SK-MEL-5 (cell line): ENCODE results near the gene PLA2G2A. TPM values are rescaled to one million over a fixed set of nuclear protein-coding genes. Genes with fewer than 3 reads are reported as not detected.
"Not testable (repeated sequence)": the region's sequence is repeated elsewhere in the genome, so short reads cannot be mapped to it uniquely, and the experiment has no call there.

ENCODE experiments used
- DNase-seq: peaks from one replicate; pipeline ENCODE4 v3.0.0-alpha.2; 2016; ENCODE audit warnings: low read depth, low spot score
- in situ Hi-C: cut with HindIII; loops from 2 replicates; pipeline ENCODE4 v1.10.0; 2016; ENCODE audit warnings: low sequenced_read_pairs, high pct_unique_total_duplicates, low pct_unique_long_range_greater_than_20kb
- total RNA-seq: library from RNA; depleted of rRNA; stranded (reverse); fragments of >200 nt; shearing (Covaris generic); gene quantifications from 2 replicates; pipeline ENCODE4 v1.2.3, GENCODE V29; 2014; rRNA removed

PLA2G2A gene
- total RNA-seq, 1 experiment from 2014 or later: not detected

DNA sequence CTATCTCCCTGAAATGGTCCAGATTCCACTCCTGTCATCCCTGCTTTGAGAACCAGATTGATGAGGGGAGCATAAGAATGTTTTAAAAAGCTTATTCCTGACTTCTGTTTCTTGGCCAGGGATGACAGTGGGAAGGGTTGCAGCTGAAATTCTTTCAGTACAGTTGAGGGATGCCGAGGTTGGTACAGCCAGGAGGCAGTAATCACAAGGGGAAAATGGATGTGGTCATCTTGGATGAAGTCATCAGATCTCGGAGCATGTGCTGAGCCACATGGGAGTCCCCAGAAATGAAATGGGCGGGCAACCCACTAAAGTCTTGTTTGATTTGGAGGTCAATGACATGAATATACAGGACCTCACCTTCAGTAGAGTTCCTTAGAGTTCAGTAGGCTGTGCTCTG is 37.3 kb downstream of the PLA2G2A start:
- in situ Hi-C loops: no loop called here
- no peak for DNase-seq

DNA sequence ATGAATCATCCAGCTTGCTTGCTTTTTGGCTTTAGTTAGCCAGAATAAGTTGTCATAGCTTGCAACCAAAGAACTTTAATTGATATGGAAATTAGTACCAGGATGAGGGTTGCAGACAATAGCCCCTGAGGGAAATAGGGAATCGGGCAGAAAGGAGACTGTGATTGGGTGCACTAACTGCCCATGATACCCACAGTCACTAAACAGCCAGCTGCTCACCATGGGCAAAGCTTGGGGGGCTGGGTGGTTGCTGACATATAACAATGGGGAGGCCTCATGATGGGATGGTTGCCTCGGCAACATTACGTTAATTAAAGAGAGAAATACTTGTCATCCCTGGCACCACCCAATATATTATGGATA is 38.2 kb downstream of the PLA2G2A start:
- DNase-seq: no peak
- in situ Hi-C loops: no loop called here

DNA sequence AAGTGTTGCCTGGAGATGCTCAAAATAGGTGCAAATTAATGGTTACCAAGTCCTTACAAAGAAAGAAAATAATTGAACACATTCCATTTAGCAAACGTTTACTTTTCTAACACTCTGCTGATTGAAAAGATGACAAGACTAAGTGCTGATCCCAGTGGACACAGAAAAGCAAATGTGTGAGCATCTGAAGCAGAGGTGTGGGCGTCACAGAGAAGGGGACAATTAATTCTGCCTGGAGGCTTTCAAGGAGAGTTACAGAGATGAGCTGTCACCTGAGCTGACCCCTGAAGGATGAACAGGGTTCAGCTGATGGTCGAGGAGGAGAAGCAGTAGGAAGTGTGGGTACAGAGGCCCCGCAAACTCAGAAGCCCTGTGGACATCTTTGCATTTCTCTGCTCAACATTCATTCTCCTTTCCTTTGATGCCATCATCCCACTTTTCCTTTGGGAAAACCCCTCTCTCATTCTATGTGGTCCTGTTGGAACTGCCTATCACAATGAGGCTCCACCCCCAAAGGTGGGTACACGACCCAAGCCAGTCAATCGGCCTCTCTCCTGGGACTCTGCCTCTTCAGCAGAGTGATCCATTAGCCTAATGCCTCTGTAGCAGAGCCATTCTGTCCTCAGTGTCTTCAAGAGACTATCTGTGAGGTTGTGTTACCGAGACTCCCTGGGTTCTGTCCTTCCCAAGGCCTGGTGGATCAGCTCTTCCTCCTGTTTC is 38.8 kb downstream of the PLA2G2A start:
- DNase-seq: no peak
- in situ Hi-C loops: no loop called here

DNA sequence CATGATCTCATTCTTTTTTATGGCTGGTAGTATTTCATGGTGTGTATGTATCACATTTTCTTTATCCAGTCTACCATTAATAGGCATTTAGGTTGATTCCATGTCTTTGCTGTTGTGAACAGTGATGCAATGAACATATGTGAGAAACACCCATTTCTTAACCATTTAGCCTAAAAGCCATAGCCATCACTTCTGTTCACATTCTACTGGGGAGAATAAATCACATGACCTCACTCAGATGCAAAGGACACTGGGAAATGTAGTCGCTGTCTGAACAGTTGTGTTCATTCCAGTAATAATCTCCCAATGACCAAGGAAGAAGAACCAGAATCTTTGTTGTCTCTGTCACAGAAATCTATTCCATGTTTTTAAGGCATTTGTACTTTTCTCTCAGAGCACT is 40.9 kb downstream of the PLA2G2A start:
- in situ Hi-C loops: no loop called here
- DNase-seq: peak; percentile 17

DNA sequence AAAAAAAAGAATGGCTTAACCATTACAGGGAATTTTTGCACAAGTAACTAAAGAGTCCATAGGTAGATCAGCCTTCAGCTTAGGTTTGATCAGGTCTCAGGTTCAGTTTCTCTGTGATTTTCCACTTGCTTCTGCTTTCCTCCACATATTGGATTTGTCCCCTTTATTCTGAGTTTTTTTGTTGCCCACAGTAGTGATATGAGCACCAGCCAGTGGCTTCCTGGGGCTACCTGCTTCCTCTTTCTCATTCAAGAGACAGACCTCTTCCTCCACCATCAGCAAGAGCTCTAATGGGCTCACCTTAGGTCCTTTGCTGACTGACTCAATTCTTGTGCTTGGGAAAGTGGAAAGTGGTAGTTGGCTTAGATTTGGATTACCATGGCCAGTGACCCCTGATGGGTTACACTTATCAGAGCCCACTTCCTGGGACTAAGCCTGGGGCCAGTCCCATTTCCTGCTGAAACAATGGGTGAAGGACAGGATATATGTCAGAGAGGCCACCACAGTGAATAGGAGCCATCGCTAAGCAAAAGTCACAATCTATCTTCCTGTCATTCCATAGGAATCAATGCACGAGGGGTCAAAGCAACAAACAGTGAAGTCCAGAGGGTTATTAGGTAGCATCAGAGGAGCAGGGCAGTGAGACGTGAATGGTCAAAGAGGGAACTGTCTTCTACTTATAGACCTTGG is 43.2 kb downstream of the PLA2G2A start:
- no peak for DNase-seq

DNA sequence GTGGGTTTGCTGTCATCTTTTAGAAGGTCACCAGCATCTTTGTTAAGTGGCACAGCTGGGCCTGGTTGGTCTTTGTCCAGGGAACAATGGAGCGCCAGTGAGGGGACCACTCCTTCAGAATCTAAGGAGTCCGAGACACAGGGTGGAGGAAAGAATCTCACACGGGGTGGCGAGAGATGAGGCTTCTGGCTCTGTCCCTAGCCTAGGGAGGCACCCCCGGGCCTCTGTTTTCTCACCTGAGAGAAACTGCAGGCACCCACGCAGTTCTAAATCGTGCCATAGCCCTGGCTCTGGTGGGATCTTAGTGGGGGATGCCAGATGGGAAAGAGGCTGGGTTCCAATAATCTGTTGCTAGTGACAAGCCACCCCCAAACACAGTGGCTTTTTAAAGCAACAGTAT is 45.1 kb downstream of the PLA2G2A start:
- in situ Hi-C loops: no loop called here
- no peak for DNase-seq

More for the DNA sequence above, 43.2 kb downstream of the PLA2G2A start:
- in situ Hi-C loops: no loop called here

DNA sequence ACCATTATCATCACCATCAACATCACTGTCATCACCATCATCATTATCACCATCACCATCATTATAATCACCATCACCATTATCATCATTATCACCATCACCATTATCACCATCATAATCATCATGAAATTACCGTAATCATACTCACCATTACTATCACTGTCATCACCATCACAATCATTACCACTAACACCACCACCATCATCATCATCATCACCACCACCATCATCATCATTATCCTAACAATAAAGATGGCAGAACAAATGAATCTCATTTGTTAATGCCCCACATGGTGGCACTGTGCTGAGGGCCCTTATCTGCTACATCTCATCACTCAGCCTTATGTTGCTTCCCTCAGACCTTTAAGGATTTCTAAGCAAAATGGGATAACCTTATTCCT is 46.6 kb downstream of the PLA2G2A start:
- in situ Hi-C loops: no loop called here
- no peak for DNase-seq

DNA sequence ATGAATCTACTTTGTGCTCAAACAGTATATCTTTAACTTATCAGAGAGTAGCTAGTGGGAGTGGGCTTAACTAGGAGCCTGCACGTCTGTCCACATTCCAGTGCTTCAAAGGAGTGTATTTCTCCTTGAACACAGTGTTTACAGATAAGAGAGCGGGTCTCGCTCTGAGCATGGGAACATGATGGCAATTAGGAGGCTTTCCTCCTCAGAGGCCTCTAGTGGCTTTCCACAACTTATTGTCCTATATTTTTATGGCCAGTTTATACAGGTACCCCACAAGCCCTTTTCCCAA is 52.3 kb downstream of the PLA2G2A start:
- DNase-seq, in situ Hi-C loops: not testable (repeated sequence)

DNA sequence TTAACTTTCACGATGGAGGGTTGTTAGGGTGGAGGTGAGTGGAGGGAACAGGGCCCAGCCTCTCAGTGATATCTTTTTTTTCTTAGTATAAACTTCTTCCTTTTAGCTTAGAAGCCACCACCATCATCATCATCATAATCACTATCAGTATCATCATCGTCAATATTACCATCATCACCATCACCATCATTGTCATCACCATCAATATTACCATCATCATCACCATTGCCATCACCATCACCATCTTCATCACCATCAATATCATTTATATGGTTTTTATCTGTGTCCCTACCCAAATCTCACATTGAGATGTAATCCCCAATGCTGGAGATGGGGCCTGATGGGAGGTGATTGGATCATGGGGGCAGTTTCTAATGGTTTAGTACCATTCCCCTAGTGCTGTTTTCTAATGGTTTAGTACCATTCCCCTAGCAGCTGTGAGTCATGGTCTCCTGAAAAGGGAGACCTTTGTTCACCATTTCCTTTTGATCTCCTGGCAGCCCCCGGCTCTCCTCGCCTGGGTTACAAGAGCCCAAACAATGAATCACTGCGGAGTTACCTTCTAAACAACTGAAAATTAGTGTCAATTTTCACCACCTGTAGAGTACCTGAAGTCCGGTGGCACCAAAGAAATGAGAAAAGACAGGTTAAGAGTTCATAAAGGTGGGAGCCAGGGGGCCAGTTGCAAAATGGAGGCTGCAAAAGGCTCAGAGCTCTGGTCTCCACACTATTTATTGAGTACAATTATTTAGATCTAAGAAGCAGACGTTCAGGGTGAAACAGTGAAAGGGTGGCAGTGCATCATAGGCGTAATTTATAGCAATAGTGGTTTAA is 52.9 kb downstream of the PLA2G2A start:
- in situ Hi-C loops: no loop called here
- DNase-seq: no peak

Other genes with a start within 250 kb of the PLA2G2A start
- gene TMCO4, start 179.7 kb downstream of the PLA2G2A start, total RNA-seq: 15.9 and 19.8 TPM in 2 replicates
- gene RNF186, start 164.3 kb downstream of the PLA2G2A start, total RNA-seq: not detected in 2 replicates
- 3.5 and 11.0 TPM in 2 replicates for gene OTUD3, start 97.2 kb downstream of the PLA2G2A start, total RNA-seq
- not detected in 2 replicates for gene PLA2G2E, start 56.0 kb downstream of the PLA2G2A start, total RNA-seq
- not detected in 2 replicates for gene PLA2G5, start 90.6 kb upstream of the PLA2G2A start, total RNA-seq
- not detected in 2 replicates for gene PLA2G2D, start 139.9 kb upstream of the PLA2G2A start, total RNA-seq
- gene PLA2G2F, start 159.7 kb upstream of the PLA2G2A start, total RNA-seq: not detected in 2 replicates
- gene UBXN10, start 206.5 kb upstream of the PLA2G2A start, total RNA-seq: 0.08 TPM in 1 of 2 replicates, not detected in the other
- not detected in 2 replicates for gene PLA2G2C, start 206.9 kb upstream of the PLA2G2A start, total RNA-seq